HepG2 (cell line): ENCODE data around the gene C11orf54. TPM values are rescaled to one million over a fixed set of nuclear protein-coding genes. Genes with fewer than 3 reads are reported as not detected.

ENCODE experiments used
- CHCHD3 ChIP-seq: sonication (generic); formaldehyde crosslinking; IDR thresholded peaks from 2 replicates; pipeline ENCODE4 v1.8.0; 2022; ENCODE audit warnings: mild to moderate bottlenecking, missing genetic modification reagents, moderate library complexity
- DPF2 ChIP-seq: sonication (generic); formaldehyde crosslinking; IDR thresholded peaks from 2 replicates; pipeline ENCODE4 v1.4.0; 2020; ENCODE audit warnings: mild to moderate bottlenecking, low read depth, missing genetic modification reagents, borderline replicate concordance
- GLI4 ChIP-seq: sonication (generic); formaldehyde crosslinking; IDR thresholded peaks from 2 replicates; pipeline ENCODE4 v1.5.1; 2020; ENCODE audit warnings: missing genetic modification reagents, mild to moderate bottlenecking, moderate library complexity, borderline replicate concordance
- HNRNPUL1 ChIP-seq: fragments of 200-400 bp; formaldehyde crosslinking; IDR thresholded peaks from 2 replicates; pipeline ENCODE4 v1.6.1; 2017; ENCODE audit warnings: low read depth, mild to moderate bottlenecking, low read length, moderate library complexity
- KAT7 ChIP-seq: IDR thresholded peaks from 2 replicates; pipeline ENCODE4 v1.6.1; 2018; ENCODE audit warnings: borderline replicate concordance, missing compliant biosample characterization
- NFIC ChIP-seq: IDR thresholded peaks from 2 replicates; pipeline ENCODE4 v1.6.1; 2012; ENCODE audit warnings: mild to moderate bottlenecking, low read length, inconsistent platforms
- PHF8 ChIP-seq: sonication (generic); formaldehyde crosslinking; IDR thresholded peaks from 2 replicates; pipeline ENCODE4 v1.5.0; 2020; ENCODE audit warnings: missing genetic modification reagents
- SKI ChIP-seq: fragments of 450-650 bp; IDR thresholded peaks from one replicate; pipeline ENCODE4 v1.6.1; 2018; ENCODE audit warnings: mild to moderate bottlenecking; ENCODE audit not compliant: partially characterized antibody
- ZNF292 ChIP-seq: sonication (generic); formaldehyde crosslinking; IDR thresholded peaks from 2 replicates; pipeline ENCODE4 v1.8.1; 2022; ENCODE audit warnings: mild to moderate bottlenecking, low read depth, missing genetic modification reagents, borderline replicate concordance
- ZNF496 ChIP-seq: sonication (generic); formaldehyde crosslinking; IDR thresholded peaks from 2 replicates; pipeline ENCODE4 v1.8.1; 2023; ENCODE audit warnings: mild to moderate bottlenecking, moderate library complexity, missing genetic modification reagents; ENCODE audit not compliant: insufficient replicate concordance
- polyA plus RNA-seq, 8 experiments: library from polyadenylated mRNA; depleted of rRNA in 3 of 8; stranded (reverse) in 7 of 8; unstranded in 1 of 8; fragments of >200 nt; fragmentation: Illumina TruSeq in 4 of 8; extraction: Trizol in 4 of 8; gene quantifications; 2 replicates each; pipeline versions ENCODE4 v1.2.1 to v1.2.3, GENCODE V29; 2011 to 2016; ENCODE audit warnings: low read depth in 4 of 8, missing spikeins in 1 of 8, mixed read lengths in 1 of 8; ENCODE audit not compliant: insufficient read depth in 1 of 8
- total RNA-seq, 5 experiments: library from RNA; depleted of rRNA; stranded (reverse); fragments of >200 nt; fragmentation: Illumina TruSeq; extraction: Trizol; gene quantifications; 2 replicates each; pipeline ENCODE4 v1.2.3, GENCODE V29; 2016; ENCODE audit warnings: low read depth in 1 of 5
- TF ChIP-seq, protein P1 (sequence below): sonication (generic); formaldehyde crosslinking; IDR thresholded peaks from 2 replicates; pipeline ENCODE4 v1.9.0; 2022; ENCODE audit warnings: low read depth, missing genetic modification reagents
- TF ChIP-seq, protein P2 (sequence below): sonication (generic); formaldehyde crosslinking; IDR thresholded peaks from 2 replicates; pipeline ENCODE4 v1.9.0; 2022; ENCODE audit warnings: missing genetic modification reagents, mild to moderate bottlenecking, borderline replicate concordance
- TF ChIP-seq, protein P3 (sequence below): sonication (generic); formaldehyde crosslinking; IDR thresholded peaks from 2 replicates; pipeline ENCODE4 v1.5.1; 2020; ENCODE audit warnings: mild to moderate bottlenecking, missing genetic modification reagents, moderate library complexity
- TF ChIP-seq, protein P4 (sequence below): sonication (generic); formaldehyde crosslinking; IDR thresholded peaks from 2 replicates; pipeline ENCODE4 v1.8.1; 2023; ENCODE audit warnings: missing genetic modification reagents, mild to moderate bottlenecking, borderline replicate concordance
- TF ChIP-seq, protein P5 (sequence below): sonication (generic); formaldehyde crosslinking; IDR thresholded peaks from 2 replicates; pipeline ENCODE4 v1.4.0; 2020; ENCODE audit warnings: mild to moderate bottlenecking, missing genetic modification reagents, borderline replicate concordance

Gene C11orf54
- total and polyA plus RNA-seq, 2 of the 13 experiments (the other 11 are each of a cell fraction or from before 2014, with no cell fraction given), result 42.7 to 50.1 TPM

DNA sequence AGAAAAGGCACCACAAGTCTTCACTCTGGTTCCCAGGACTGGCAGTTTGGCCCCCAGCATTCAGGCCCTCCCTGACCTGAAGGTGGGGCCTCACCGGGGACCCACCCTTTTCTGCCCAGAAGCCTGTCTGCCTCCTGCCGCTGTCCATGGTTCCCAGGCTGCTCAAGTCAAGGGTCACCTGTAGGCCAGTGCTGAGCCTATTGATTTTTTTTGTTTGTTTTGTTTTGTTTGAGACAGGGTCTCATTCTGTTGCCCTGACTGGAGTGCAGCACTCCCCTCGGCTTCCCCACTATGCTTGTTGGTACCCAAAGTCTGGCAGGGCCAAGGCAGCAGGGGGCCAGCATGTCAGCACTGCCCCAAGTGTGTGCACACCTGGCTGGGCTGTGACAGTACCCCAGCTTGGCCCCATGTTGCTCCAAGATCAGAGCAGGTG is 31.6 kb downstream of the C11orf54 start (continued):
- TF ChIP-seq, protein P1, sequence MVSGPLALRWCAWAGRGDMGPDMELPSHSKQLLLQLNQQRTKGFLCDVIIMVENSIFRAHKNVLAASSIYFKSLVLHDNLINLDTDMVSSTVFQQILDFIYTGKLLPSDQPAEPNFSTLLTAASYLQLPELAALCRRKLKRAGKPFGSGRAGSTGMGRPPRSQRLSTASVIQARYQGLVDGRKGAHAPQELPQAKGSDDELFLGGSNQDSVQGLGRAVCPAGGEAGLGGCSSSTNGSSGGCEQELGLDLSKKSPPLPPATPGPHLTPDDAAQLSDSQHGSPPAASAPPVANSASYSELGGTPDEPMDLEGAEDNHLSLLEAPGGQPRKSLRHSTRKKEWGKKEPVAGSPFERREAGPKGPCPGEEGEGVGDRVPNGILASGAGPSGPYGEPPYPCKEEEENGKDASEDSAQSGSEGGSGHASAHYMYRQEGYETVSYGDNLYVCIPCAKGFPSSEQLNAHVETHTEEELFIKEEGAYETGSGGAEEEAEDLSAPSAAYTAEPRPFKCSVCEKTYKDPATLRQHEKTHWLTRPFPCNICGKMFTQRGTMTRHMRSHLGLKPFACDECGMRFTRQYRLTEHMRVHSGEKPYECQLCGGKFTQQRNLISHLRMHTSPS, result no peak
- TF ChIP-seq HNRNPUL1 (no peak), ZNF292 (CRISPR knock-in tag) (peak; percentile 79; the same call in 1 of the 2 replicates), KAT7 (CRISPR knock-in tag) (no peak), NFIC (no peak), SKI (peak; percentile 64), ZNF496 (CRISPR knock-in tag) (no peak), GLI4 (CRISPR knock-in tag) (no peak), CHCHD3 (CRISPR knock-in tag) (no peak), DPF2 (peak; percentile 60; the same call in 1 of the 2 replicates), PHF8 (0 out of 2 replicates have a peak, but pooled peaks have one; percentile 36)
- TF ChIP-seq, protein P2, sequence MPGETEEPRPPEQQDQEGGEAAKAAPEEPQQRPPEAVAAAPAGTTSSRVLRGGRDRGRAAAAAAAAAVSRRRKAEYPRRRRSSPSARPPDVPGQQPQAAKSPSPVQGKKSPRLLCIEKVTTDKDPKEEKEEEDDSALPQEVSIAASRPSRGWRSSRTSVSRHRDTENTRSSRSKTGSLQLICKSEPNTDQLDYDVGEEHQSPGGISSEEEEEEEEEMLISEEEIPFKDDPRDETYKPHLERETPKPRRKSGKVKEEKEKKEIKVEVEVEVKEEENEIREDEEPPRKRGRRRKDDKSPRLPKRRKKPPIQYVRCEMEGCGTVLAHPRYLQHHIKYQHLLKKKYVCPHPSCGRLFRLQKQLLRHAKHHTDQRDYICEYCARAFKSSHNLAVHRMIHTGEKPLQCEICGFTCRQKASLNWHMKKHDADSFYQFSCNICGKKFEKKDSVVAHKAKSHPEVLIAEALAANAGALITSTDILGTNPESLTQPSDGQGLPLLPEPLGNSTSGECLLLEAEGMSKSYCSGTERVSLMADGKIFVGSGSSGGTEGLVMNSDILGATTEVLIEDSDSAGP (CRISPR knock-in tag), result peak; percentile 57
- TF ChIP-seq, protein P3, sequence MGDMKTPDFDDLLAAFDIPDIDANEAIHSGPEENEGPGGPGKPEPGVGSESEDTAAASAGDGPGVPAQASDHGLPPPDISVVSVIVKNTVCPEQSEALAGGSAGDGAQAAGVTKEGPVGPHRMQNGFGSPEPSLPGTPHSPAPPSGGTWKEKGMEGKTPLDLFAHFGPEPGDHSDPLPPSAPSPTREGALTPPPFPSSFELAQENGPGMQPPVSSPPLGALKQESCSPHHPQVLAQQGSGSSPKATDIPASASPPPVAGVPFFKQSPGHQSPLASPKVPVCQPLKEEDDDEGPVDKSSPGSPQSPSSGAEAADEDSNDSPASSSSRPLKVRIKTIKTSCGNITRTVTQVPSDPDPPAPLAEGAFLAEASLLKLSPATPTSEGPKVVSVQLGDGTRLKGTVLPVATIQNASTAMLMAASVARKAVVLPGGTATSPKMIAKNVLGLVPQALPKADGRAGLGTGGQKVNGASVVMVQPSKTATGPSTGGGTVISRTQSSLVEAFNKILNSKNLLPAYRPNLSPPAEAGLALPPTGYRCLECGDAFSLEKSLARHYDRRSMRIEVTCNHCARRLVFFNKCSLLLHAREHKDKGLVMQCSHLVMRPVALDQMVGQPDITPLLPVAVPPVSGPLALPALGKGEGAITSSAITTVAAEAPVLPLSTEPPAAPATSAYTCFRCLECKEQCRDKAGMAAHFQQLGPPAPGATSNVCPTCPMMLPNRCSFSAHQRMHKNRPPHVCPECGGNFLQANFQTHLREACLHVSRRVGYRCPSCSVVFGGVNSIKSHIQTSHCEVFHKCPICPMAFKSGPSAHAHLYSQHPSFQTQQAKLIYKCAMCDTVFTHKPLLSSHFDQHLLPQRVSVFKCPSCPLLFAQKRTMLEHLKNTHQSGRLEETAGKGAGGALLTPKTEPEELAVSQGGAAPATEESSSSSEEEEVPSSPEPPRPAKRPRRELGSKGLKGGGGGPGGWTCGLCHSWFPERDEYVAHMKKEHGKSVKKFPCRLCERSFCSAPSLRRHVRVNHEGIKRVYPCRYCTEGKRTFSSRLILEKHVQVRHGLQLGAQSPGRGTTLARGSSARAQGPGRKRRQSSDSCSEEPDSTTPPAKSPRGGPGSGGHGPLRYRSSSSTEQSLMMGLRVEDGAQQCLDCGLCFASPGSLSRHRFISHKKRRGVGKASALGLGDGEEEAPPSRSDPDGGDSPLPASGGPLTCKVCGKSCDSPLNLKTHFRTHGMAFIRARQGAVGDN (CRISPR knock-in tag), result peak; percentile 70
- TF ChIP-seq, protein P4, sequence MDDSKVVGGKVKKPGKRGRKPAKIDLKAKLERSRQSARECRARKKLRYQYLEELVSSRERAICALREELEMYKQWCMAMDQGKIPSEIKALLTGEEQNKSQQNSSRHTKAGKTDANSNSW (CRISPR knock-in tag), result no peak
- TF ChIP-seq, protein P5, sequence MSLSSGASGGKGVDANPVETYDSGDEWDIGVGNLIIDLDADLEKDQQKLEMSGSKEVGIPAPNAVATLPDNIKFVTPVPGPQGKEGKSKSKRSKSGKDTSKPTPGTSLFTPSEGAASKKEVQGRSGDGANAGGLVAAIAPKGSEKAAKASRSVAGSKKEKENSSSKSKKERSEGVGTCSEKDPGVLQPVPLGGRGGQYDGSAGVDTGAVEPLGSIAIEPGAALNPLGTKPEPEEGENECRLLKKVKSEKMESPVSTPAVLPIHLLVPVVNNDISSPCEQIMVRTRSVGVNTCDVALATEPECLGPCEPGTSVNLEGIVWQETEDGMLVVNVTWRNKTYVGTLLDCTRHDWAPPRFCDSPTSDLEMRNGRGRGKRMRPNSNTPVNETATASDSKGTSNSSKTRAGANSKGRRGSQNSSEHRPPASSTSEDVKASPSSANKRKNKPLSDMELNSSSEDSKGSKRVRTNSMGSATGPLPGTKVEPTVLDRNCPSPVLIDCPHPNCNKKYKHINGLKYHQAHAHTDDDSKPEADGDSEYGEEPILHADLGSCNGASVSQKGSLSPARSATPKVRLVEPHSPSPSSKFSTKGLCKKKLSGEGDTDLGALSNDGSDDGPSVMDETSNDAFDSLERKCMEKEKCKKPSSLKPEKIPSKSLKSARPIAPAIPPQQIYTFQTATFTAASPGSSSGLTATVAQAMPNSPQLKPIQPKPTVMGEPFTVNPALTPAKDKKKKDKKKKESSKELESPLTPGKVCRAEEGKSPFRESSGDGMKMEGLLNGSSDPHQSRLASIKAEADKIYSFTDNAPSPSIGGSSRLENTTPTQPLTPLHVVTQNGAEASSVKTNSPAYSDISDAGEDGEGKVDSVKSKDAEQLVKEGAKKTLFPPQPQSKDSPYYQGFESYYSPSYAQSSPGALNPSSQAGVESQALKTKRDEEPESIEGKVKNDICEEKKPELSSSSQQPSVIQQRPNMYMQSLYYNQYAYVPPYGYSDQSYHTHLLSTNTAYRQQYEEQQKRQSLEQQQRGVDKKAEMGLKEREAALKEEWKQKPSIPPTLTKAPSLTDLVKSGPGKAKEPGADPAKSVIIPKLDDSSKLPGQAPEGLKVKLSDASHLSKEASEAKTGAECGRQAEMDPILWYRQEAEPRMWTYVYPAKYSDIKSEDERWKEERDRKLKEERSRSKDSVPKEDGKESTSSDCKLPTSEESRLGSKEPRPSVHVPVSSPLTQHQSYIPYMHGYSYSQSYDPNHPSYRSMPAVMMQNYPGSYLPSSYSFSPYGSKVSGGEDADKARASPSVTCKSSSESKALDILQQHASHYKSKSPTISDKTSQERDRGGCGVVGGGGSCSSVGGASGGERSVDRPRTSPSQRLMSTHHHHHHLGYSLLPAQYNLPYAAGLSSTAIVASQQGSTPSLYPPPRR (CRISPR knock-in tag), result peak; percentile 64; the same call in 1 of the 2 replicates
